GM19043 (cell line): ENCODE results near the gene VDAC2.
"Not testable (repeated sequence)": the region's sequence is repeated elsewhere in the genome, so short reads cannot be mapped to it uniquely, and the experiment has no call there.

Experiments
- ATAC-seq: cut with Tn5 transposase; IDR thresholded peaks from one replicate; pipeline ENCODE4 v1.9.1; 2021; ENCODE audit warnings: low read depth; ENCODE audit not compliant: unreplicated experiment

The VDAC2 gene

DNA sequence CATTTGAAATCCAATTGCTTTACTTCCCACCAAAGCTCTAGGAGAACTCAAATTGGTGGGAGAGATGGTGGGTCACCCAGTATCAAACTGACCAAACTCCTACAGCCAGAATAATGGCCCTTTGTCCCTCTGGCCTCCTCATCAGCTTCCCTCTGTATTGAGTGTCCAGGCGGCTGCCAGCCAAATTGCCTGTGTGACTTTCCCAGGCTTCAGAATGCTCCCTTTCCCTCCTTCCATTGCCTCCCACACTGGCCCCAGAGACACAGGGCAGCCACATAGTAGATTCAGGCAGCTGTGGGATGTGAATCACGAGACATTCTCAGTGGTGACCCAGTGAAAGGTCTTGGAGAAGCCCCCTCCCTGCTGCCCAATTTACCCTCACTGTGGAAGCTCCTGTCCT lies 12.7 kb upstream of the VDAC2 start:
- ATAC-seq, result no peak

DNA sequence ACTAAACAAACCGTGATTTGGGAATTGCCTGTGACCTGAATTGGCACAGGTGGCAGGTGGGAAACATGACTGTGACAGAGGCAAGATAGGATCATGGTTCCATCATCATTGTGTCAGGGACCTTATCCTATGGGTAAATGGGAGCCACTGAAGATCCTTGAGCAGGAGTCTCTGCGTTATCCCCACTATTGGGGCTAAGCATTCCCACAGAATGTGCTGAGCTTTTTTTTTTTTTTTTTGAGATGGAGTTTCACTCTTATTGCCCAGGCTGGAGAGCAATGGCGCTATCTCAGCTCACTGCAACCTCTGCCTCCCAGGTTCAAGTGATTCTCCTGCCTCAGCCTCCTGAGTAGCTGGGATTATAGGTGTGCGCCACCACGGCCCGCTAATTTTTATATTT lies 10.6 kb upstream of the VDAC2 start:
- ATAC-seq, result not testable (repeated sequence)

DNA sequence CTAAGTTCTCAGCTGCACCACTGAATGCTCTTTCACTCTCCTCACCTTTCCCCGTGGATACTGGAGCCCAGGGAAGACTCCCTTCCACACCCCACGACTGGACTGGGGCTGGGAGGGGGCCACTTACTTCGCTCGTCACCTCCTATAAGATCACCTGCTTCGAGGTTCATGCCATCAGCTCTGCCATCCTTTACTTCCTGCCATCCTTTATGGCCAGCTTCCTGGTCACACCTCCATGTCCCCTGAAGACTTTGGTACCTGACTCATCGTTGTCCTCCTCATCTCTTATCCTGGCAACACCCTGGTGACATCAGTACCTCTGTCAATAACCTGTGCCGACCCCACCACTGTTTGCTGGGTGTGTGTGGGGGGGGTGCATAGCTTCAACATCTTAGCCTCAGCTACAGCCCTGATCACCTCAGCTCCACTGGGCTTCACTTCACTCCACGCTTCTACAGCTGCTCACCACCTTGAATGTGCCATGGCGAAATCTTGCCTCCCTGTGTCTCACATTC lies 8.7 kb upstream of the VDAC2 start:
- ATAC-seq, result no peak

DNA sequence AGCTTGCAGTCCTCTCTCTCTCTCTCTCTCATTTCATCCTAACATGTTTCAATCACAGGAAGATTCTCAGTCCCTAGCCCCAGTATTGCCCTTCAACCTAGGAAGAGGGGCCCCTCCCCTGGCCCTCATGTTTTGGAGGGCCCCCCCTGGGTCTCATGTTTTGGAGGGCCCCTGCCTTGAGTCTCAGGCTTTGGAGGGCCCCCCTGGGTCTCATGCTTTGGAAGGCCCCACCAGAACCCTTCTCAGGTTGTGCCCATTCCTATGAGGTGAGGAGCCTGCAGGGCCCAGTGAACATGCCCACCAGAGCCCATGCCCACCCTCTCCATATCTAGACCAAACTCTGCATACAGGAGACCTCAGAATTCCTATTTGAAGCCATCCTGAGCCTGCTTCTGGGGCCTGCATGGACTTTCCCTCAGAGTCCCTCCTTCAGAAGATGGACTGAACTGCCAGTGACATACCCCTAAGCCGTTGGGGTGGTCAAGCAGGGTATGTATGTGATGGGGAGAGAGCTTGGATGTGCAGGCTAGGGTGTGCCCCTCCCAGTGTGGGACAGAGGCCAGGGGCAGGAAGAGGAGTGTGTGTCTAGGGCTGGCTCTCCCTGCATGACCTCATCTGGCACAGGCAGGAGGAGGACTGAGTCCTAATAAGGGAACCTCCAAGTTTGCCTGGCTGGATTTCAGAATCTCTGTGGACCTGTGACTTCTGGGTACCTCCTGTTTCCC lies 8.1 kb upstream of the VDAC2 start:
- no peak for ATAC-seq

DNA sequence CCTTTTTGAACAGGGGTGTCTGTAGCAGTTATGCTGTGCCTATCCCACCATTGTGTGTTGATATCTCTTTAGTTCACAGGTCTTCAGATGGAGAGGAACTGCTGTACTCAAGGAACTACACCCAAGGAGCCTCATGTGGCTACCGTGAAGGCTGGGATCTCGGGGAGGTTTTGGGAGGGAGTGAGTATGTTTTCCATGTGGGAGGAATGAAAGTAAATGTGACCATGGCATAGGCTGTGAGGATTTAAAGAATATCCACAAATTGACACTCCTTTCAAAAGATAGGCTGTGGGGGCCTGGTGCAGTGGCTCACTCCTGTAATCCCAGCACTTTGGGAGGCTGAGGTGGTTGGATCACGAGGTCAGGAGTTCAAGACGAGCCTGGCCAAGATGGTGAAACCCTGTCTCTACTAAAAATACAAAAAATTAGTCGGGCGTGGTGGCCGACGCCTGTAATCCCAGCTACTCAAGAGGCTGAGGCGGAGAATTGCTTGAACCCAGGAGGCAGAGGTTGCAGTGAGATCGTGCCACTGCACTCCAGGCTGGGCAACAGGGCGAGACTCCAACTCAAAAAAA lies 7.5 kb upstream of the VDAC2 start:
- ATAC-seq, result not testable (repeated sequence)

DNA sequence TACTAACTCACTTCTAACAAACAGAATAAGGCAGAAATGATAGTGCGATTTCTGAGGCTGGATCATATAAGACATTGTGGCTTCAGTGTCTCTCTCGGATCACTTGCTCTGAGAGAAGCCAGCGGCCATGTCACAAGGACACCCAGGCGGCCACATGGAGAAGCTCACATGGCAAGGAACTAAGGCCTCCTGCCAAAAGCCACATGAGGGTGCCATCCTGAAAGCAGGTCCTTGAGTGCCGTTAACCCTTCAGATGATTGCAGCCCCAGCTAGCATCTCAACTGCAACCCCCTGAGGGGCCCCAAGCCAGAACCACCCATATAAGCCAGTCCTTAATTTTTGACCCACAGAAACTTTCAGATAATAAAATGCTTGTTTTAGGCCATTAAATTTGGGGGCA lies 6.9 kb upstream of the VDAC2 start:
- ATAC-seq, result no peak

DNA sequence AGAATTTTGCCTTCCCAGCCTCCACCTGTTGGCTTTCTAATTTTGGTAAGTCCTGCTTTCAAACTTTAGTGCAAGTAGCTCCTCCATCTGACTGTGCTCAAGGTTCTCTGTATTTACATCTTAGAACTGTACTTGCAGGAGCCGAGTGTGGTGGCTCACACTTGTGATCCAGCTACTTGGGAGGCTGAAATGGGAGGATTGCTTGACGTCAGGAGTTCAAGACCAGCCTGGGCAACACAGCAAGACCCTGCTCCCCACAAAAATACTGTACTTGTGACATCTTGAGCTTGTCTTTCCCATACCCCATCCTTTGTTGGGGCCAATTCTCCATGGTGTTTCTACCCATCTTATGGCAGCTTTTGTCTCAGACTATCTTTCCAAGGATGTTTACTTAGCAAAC lies 4.7 kb upstream of the VDAC2 start:
- no peak for ATAC-seq

DNA sequence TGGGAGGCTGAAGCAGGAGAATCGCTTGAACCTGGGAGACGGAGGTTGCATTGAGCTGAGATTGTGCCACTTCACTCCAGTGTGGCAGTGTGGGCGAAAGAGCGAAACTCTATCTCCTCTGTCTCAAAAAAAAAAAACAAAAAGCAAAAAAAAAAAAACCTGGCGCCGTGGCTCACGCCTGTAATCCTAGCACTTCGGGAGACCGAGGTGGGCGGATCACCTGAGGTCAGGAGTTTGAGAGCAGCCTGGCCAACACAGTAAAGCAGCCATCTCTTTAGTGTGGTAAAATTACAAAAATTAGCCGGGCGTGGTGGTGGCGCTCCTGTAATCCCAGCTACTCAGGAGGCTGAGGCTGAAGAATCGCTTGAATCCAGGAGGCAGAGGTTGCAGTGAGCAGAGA lies 4.0 kb upstream of the VDAC2 start:
- ATAC-seq, result not testable (repeated sequence)

DNA sequence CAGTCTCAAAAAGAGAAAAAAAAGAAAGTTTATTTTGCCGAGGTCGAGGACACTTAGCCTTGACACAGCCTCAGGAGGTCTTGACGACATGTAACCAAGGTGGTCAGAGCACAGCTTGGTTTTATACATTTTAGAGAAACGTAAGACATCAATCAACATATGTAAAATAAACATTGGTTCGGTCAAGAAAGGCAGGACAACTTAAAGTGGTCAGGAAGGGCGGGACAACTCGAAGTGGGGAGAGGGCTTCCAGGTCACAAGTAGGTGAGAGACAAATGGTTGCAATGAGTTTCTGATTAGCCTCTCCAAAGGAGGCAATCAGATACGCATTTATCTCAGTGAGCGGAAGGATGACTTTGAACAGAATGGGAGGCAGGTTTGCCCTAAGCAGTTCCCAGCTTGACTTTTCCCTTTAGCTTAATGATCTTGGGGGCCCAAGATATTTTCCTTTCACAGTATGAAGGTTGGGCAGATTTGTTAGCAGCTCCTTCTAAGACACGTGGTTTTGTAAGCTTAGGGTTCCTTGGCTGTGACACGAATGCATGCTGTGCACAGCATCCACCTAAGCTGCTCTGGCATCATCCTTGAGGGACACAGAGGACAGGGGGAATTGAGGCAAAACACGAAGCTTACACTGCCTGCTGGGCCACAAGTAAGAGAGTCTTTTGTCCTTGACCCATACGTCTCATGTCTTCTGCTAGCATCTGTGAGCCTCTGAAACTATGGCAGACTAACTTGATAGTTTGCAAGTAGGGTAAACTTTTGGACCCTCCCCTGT lies 3.3 kb upstream of the VDAC2 start:
- no peak for ATAC-seq

DNA sequence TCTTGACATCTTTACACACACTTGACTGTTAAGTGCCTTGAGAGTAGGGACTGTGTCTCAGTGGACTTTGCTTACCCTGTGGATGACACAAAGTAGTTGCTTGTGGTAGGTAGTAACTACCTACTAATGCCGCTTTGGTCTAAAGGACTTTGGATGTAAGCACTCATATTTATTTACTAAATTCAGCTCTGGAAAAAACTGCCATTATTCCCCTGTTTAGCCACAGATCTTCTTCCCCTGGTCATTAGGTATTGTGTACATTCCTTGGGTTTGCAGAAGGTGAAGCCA lies 2.8 kb upstream of the VDAC2 start:
- no peak for ATAC-seq

DNA sequence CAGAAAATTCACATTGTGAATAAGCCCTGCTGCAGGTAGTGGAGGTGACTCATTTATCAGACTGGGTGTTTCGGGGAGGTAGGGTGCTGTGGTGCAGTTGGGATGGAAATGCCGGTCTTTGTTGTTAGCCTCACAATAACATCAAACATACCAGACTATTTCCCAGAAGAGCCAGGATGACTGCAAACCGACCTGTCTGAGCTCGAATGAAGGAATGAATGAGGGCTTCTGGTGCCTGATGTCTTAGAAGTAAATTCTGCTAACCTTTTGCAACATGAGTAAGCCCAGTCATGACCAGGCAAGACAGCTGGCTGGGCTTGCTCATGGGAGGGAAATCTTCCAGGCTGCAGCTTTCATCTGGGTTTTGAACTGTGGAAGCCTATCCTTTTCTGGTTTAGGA lies 2.4 kb upstream of the VDAC2 start:
- no peak for ATAC-seq

DNA sequence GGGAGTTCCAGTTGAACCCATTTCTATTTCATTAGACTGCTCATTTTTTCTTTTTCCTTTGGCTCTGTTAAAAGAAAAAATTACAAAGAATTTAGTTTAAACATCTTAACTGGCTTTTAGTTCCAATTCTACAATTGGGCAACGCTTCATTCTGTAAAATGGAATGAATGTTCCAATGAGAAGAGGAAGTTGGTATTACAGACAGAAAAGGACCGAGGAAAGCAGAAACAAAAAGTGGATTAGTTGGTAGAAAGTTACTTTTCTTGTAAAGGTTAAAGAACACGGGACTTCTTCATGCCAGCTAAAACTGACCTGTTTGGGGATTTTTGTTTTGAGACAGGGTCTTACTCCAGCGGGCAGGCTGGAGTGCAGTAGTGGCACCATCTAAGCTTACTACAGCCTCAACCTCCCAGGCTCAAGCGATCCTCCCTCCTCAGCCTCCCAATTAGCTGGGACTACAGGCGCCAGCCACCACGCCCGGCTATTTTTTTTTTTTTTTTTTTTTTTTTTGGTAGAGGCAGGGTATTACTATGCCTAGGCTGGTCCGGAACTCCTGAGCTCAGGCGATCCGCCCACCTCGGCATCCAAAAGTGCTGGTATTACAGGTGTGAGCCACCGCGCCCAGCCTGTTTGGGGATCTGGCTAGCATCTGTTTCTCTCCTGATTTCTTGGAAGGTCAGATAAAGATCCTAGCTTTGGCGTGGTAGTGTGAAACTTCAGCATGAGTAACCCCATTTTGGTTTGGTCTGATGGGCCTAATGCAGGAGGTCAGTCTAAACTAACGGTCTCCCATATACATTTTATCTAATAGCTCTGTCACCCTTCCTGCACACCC lies 1.3 kb upstream of the VDAC2 start:
- ATAC-seq, result no peak

DNA sequence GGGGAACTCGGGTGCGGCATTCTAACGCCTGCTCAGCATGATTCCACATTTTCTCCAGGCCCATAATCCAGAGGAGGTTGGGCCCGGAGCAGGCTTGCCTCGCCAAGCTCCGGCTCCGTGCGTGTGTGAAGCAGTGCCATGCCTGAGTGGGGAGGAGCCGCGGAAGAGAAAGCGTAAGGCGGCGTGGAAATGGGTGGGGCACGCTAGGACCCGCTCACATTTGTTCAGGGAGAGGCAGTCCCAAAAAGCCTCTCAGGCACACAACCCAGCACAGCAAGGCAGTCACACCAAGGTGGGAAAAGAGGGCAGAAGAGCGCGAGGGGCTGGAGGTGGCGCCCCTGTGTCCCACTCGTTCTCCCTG lies 695 bp upstream of the VDAC2 start:
- ATAC-seq, result peak; percentile 55

DNA sequence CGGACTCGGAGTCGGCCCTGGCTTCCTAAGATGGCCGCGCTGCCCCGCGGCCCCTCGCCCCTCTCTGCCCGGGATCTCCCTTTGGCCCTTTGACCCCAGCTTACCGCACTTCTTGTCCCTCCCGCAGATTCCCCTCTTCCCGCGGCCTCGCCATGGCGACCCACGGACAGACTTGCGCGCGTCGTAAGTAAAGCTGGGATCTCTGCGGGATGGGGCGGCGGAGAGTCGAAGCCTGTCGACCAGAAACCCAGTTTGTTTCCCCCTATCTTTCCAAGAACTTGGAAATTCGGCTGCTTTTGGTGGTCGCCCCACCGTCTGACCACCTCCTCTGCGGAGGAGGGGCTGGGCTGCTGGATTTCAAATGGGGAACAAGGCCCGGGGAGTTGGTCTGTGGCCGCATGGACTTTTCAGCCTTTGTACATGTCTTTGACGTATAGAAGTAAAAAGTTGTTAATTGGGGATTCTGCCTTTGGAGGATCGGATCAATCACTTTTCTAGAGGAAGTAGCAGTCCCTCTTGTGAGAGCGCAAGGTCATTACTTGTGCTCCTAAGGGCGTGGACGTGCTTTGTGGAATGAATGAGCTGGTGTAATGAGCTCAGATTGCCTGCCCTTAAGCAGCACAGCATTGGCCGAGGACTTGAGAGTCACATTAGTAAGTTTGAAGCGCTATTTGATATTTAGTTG lies 553 bp downstream of the VDAC2 start:
- no peak for ATAC-seq

DNA sequence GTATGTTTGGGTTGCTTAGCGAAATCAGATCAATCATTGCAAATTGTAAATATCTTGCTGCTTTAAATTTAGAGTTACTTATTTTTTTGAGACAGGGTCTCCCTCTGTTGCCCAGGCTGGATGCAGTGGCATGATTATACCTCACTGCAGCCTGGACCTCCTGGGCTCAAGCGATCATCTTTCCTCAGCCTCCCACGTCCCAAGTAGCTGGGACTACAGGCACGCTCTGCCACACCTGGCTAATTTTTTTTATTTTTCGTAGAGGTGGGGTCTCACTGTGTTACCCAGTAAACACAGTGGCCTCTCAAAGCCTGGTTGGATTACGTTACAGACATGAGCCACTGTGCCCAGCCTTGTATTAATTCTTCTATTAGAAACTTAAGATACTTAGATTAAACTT lies 1.7 kb downstream of the VDAC2 start:
- no peak for ATAC-seq

DNA sequence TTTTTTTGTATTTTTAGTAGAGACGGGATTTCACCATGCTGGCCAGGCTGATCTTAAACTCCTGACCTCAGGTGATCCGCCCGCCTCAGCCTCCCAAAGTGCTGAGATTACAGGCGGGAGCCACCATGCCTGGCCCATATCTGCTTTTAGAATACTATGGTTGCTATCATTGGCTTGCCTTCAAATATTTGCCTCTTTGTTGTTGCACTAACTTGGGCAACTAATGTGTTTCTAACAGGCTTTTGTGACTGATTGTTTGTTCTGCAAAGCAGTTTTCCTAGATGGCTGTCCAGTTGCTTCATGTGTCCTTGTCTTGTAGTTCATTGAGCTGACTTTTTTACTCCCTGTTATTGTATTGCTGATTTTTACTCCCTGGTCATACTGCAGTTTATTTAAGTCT lies 9.7 kb downstream of the VDAC2 start:
- no peak for ATAC-seq

DNA sequence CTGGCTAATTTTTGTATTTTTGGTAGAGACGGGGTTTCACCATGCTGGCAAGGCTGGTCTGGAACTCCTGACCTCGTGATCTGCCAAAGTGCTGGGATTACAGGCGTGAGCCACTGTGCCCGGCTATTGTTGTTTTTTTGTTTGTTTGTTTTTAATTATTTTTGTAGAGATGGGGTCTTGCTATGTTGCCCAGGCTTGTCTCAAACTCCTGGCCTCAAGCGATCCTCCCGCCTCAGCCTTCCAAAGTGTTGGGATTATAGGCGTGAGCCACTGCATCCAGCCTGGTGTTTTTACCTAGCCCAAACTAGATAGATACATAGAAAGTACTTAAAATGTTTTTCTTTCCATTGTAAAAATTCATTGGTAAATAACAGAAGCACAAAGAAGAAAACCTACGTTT lies 10.9 kb downstream of the VDAC2 start:
- not testable (repeated sequence) for ATAC-seq

DNA sequence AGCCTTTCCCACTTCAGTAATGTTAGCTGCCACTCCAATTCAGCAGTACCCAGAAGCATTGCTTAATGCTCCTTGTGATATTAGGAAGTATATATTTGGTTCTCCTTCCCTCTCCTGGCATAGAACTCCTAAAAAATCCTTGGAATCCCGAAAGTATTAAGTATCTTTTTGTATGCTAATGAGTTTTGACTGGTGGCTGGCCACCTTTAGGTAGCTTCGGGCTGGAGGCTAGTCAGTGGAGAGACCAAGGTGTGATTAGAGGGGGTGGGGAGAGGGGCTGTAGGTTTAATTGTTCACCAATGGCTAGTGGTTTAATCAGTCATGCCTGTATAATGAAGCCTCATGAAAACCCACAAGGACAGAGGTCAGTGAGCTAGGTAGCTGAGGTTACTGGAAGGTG lies 12.9 kb downstream of the VDAC2 start:
- ATAC-seq, result no peak

DNA sequence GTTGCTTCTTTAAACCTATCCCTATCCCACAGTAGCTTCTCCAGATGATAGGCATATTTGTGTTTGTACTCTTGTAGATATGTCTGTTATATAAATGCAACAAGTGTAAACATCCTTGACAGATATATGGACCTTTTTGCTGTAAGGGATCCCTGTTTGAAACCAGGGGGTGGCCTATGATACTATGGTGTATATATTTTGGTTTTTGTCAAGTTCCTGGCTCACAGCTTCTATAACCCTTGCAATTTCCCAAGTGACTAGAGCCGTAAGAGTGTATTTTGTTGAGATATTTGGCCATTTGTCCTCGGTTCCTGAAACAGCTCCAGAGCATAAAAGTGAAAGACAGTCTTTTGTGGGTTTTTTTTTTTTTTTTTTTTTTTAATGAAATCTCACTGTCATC lies 15.5 kb downstream of the VDAC2 start:
- no peak for ATAC-seq

DNA sequence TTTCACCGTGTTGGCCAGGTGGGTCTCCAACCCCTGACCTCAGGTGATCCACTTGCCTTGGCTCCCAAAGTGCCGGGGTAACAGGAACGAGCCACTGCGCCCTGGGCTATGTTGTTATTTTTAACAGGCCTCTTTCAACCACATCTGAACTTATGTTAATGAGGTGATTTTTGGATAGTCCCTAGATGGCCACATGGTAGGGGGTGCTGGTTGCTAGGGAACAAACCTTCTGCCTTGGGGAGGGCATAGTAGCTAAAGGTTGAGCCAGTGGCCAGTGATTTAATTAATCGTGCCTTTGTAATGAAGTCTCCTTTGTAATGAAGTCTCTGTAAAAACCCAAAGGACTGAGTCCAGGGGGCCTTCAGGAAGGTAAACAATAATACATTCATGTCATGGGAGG lies 16.1 kb downstream of the VDAC2 start:
- ATAC-seq, result no peak

DNA sequence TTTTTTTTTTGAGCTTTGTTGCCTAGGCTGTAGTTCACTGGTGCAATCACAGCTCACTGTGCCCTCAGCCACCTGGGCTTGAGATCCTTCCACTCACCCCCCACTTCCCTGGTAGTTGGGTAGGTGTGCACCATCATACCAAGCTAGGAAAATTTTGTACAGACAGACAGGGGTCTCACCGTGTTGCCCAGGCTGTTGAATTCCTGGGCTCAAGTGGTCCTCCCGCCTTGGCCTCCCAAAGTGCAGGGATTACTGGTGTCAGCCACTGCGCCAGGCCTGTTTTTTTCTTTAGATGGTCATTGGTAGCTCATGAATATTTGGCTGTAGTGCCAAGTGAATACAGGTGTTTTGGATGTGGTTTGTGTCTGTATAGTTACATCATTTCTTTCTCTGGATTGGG lies 17.7 kb downstream of the VDAC2 start:
- no peak for ATAC-seq
